NB4 (cell line): ENCODE measurements around the gene SLC15A4.

Experiments
- CTCF ChIP-seq: IDR thresholded peaks from one replicate; pipeline ENCODE4 v1.5.1; 2012; ENCODE audit warnings: low read depth, low read length
- POLR2A ChIP-seq: IDR thresholded peaks from 2 replicates; pipeline ENCODE4 v1.6.1; 2011; ENCODE audit warnings: mild to moderate bottlenecking; ENCODE audit not compliant: insufficient read length; ENCODE audit errors: extremely low read depth

GRCh38 chr12:128787827-128788226 lies 35.9 kb downstream of the SLC15A4 start:
- no peak for TF ChIP-seq CTCF
- TF ChIP-seq POLR2A = no peak
